ENCODE data around the gene TFAP2A.

The TFAP2A gene

DNA sequence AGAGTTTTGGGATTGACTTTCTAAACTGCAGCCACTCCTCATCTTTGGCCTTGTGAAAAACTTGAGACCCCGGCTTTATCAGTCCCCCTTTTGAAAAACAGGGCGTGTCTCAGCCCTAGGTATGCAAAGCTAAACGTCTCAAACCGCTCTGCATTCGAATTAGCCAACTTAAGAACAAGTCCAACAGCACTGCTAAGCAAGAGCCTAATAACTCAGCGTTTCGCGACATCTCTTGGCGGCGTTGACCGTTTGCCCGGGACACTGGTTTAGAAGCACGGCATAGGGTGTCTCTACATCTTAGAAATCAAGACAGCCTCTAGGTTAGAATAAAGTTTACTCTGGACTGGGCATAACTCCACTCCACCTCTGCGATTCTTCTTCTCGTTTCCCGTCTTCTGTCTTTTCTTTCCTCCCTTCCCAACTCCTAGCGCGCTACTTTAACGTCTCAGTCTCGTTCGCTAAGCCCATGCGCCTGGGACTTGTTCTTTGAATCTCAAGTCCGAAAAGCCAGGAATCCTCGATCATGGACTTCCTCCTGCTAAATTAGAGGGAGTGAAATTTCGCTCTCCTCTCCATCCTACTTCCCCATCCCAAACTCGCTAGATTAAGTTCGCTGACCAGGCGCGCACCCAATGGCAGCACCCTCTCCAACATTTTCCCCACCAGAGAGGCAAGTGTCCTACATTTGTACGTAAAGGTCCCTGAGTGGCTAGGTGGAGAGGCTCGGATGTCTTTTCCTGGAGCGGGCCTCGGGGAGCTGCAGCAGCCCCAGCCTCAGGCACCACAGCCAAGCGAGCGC, 10.5 kb upstream of the TFAP2A start:
- no peak overlapping the region for H3K9ac ChIP-seq (ENCODE audit: low read depth, low read length)
- H3K4me3 ChIP-seq (ENCODE audit: low read length) = peak overlapping the region; percentile 65

DNA sequence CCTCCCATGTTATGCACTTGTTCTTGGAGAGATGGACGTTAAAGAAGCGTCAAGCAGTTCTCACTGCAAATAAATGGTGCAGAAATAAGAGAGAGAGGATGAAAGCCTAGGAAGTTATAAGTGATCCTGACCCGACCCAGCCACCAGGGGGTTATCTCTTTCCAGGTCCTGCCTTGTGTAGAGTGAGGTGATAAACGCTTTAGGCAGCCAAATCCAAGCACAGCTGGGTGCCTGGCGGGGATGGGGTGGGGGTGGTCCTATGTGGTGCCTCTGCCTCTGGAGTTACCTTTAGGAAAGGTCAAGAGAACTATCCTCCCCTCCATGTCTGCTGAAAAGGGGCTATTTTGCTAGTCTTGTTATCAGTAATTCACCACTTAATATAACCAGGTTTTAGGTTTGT, 9.2 kb upstream of the TFAP2A start:
- Histone ChIP-seq H3K27me3 (ENCODE audit: insufficient read depth, low read length) (peaks cover 100% of the 10 kb centered on the region), H3K27ac (ENCODE audit: low read length) (no peak overlapping the region)

More for the DNA sequence above, 10.5 kb upstream of the TFAP2A start:
- Histone ChIP-seq H3K36me3 (ENCODE audit: insufficient read depth, low read depth, low read length) (no peaks in the 10 kb centered on the region), H3K27me3 (ENCODE audit: insufficient read depth, low read length) (peaks cover 100% of the 10 kb centered on the region), H3K9me3 (ENCODE audit: insufficient read depth, low read depth, low read length) (peaks cover 8% of the 10 kb centered on the region; the same call in 1 of the 2 replicates), H3K27ac (ENCODE audit: low read length) (no peak overlapping the region), H3K4me1 (ENCODE audit: insufficient read depth, low read length) (peaks cover 3% of the 10 kb centered on the region; the same call in 1 of the 2 replicates)

DNA sequence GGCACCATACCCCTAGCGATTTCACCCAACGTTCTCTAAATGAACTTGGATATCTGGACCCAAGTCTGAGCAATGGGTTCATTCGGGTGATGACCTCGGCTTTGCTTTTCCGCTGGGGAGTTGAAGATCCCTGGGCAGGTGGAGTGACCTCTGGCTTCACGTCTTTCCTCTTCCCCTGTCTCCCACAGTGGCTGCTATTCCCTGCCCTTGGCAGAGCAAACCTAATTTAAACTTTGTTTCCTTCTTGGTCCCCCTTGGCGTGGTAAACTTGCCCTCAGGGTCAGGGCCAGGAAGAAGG, 7.8 kb upstream of the TFAP2A start:
- Histone ChIP-seq H3K4me3 (ENCODE audit: low read length) (no peak overlapping the region), H3K4me1 (ENCODE audit: insufficient read depth, low read length) (peaks cover 6% of the 10 kb centered on the region), H3K9me3 (ENCODE audit: insufficient read depth, low read depth, low read length) (peaks cover 16% of the 10 kb centered on the region; the same call in 1 of the 2 replicates), H3K36me3 (ENCODE audit: insufficient read depth, low read depth, low read length) (no peaks in the 10 kb centered on the region), H3K27ac (ENCODE audit: low read length) (no peak overlapping the region), H3K9ac (ENCODE audit: low read depth, low read length) (no peak overlapping the region), H3K27me3 (ENCODE audit: insufficient read depth, low read length) (peaks cover 100% of the 10 kb centered on the region)

More for the DNA sequence above, 9.2 kb upstream of the TFAP2A start:
- Histone ChIP-seq H3K36me3 (ENCODE audit: insufficient read depth, low read depth, low read length) (no peaks in the 10 kb centered on the region), H3K4me1 (ENCODE audit: insufficient read depth, low read length) (no peaks in the 10 kb centered on the region; the same call in 1 of the 2 replicates), H3K4me3 (ENCODE audit: low read length) (no peak overlapping the region), H3K9me3 (ENCODE audit: insufficient read depth, low read depth, low read length) (peaks cover 11% of the 10 kb centered on the region; the same call in 1 of the 2 replicates), H3K9ac (ENCODE audit: low read depth, low read length) (no peak overlapping the region)

DNA sequence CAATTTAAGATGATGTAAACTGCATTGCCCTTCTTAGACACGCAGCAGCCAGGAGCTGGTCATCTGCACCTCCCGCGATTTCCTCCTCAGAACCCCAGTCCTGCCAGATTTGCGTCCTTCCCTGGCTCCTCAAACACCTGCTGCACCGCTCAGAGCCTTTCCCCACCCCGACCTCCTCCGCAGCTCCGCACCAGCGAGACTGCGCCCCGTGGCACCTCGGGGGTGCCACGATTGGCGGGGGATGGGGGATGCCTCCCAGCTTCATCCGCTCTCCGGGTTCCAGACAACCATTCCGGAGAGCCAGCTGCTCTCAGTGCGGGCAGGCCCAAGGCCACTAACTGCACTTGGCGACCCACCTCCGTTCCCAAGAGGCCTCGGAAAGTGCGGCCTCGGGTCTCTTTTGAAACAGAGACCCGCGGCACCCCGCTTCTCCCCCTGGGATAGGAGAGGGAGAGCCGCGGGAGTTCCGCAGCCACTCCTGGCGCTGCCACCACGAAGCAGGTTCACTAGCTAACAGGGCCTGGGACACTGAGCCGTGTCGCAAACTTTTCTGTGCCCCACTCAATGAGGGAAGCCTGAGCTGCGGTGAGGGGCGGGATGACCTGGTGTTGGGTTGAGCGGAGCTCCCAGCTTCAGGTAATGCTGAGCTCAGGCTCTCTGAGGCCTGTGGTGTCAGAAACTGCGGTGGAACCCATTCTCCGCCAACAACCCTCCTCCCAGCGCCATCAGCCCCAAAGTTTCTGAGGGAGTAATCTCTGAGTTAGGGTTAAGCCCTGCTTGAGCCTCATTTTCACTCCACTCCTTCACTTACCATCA, 7.3 kb upstream of the TFAP2A start:
- Histone ChIP-seq H3K27ac (ENCODE audit: low read length) (no peak overlapping the region), H3K36me3 (ENCODE audit: insufficient read depth, low read depth, low read length) (no peaks in the 10 kb centered on the region), H3K4me3 (ENCODE audit: low read length) (no peak overlapping the region), H3K9ac (ENCODE audit: low read depth, low read length) (no peak overlapping the region), H3K9me3 (ENCODE audit: insufficient read depth, low read depth, low read length) (peaks cover 16% of the 10 kb centered on the region; the same call in 1 of the 2 replicates), H3K27me3 (ENCODE audit: insufficient read depth, low read length) (peaks cover 100% of the 10 kb centered on the region), H3K4me1 (ENCODE audit: insufficient read depth, low read length) (peaks cover 7% of the 10 kb centered on the region)

DNA sequence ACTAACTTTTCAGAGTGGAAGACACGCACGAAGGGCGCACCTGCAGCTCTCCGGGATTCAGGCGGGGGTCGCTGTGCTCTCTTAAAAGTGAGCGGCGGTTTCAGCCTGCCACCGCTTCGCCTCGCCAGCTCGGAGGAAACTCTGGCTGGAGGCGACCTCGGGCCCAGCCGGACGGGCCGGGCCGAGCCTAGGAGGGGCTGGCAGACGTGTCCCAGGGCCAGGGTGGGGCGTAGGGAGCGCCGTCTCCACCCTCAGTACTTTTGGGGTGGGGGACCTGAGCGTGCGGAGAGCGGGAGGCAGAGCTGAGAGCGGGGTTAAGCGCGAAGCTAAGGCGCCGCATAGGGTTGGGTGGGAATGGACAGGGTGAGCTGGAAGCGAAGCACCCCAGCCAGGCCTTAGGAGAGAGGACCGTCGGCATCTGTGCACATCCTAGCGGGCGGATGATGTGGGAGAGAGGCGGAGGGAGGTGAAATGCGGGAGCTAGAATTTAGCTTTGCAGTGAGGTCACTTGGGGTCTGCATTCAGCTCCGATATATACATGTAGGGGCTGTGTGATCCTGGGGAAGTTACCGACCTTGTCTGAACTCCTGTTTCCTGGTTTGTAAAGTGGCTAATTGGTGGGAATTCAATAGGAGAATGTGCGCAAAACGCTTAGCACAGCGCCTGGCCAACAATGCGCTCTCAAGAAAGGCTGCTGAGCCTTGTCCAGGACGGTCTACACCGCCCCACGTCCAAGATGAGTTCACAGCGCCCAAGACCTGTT, 6.5 kb upstream of the TFAP2A start:
- Histone ChIP-seq H3K9ac (ENCODE audit: low read depth, low read length) (no peak overlapping the region), H3K9me3 (ENCODE audit: insufficient read depth, low read depth, low read length) (peaks cover 16% of the 10 kb centered on the region; the same call in 1 of the 2 replicates), H3K27me3 (ENCODE audit: insufficient read depth, low read length) (peaks cover 100% of the 10 kb centered on the region), H3K4me3 (ENCODE audit: low read length) (no peak overlapping the region; the same call in 1 of the 2 replicates), H3K4me1 (ENCODE audit: insufficient read depth, low read length) (peaks cover 11% of the 10 kb centered on the region), H3K27ac (ENCODE audit: low read length) (no peak overlapping the region), H3K36me3 (ENCODE audit: insufficient read depth, low read depth, low read length) (no peaks in the 10 kb centered on the region)

DNA sequence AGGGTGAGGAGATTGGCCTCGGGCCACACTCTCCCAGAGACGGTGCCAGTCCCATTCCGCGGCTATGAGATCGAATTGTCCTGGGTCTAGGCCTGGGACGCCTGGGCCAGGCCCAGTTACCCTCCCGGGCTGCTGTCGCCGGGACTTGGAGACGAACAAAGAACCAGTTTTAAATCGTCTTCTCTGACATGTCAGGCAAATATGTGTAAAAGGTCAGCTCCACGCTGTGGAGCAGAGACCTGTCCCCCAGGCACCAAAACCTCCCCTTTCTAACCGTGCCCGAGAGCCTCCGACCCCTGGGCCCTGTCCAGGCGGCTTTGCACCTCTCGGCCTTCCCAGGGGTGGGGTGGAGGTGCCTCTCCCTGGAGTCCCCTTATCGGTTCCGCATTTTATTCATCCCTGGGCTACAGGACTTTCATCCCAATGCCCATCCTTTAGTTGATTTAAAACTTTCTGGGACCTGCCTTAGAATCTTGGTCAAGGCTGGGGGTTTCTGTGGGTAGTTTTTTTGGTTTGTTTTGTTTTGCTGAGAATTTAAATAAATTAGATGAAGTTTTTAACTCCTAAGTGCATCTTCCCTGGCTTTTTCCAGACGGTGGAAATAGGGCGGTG, 5.8 kb upstream of the TFAP2A start:
- H3K36me3 ChIP-seq (ENCODE audit: insufficient read depth, low read depth, low read length) = no peaks in the 10 kb centered on the region
- no peak overlapping the region for H3K27ac ChIP-seq (ENCODE audit: low read length)
- peaks cover 15% of the 10 kb centered on the region for H3K4me1 ChIP-seq (ENCODE audit: insufficient read depth, low read length)
- H3K9ac ChIP-seq (ENCODE audit: low read depth, low read length) = no peak overlapping the region
- H3K27me3 ChIP-seq (ENCODE audit: insufficient read depth, low read length) = peaks cover 100% of the 10 kb centered on the region
- peaks cover 16% of the 10 kb centered on the region; the same call in 1 of the 2 replicates for H3K9me3 ChIP-seq (ENCODE audit: insufficient read depth, low read depth, low read length)
- H3K4me3 ChIP-seq (ENCODE audit: low read length) = no peak overlapping the region

DNA sequence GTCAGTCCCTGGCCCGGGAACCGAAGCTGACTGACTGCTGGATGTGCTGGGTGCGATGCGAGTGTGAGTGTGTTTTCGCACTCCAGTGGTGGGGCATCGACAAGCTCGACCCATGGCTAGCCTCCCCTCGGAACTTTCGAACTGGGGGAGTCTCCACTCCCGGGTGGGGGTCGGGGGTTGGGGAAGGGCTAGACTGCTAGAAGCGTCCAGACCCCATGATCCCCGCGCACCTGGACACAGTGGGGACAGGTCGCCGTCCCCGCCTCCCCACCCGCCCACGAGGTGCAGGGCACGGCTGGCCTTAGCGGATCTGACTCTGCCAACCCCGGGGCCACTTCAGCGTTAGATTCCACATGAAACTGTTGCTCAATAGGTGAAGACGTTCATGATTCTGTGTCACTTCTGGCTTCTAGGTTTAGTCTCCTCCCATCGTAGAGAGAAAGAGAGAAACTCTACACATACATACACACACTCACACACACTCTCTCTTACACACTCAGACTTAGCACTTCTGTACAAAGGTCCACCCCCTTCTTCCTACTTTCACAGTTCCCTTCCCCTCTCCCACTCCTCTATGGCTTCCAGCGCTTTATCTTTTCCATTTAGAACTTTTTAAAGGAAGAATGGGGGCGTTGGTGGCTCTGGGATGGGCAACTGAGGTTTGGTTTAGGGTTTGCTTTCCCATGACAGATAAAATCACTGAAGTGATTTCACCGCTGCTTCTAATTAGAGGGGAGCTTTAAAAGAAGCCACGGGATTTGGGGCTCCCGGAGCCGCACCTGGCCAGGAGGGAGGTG, 5.1 kb upstream of the TFAP2A start:
- Histone ChIP-seq H3K36me3 (ENCODE audit: insufficient read depth, low read depth, low read length) (no peaks in the 10 kb centered on the region), H3K27me3 (ENCODE audit: insufficient read depth, low read length) (peaks cover 100% of the 10 kb centered on the region)

DNA sequence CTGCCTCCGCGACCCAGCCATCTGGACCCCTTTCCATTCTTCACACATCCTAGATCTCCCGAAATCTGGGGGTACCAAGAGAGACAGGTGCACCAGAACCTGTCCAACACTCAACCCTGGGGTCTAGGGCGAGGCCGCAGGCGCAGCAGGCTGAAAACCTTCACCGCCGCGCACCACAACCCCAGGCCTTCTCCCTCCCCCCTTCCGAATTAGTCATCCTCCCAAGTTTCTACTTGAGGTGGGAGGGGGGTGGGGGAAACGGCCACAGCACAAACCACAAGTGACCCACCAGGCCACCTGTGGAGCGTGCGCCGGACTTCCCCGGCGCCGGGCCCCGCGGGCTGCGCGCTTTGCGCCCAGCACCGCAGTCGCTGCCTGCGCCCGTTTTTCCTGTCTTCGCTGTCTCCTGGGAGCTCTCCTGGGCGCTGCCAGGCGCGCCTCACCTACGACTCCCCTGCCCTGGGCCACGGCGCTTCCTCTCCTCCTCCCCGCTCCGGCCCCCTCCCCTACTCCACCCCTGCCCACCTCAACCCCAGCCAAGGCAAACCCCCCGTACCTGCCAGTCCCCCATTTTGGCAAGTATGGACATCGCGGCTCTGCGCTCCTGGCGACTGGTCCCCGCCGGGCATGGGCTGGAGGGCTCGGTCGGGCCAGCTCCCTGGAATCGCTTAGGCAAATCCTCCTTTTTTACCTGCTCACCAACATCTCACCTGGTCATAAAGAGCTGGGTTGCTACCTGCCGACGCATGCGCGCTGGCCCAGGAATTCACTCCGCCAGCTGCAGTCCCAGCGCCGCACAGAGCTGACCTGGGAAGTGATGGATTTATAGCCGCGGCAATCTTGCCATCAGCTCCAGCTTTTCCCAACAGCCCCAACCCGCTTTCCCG, 4.2 kb upstream of the TFAP2A start:
- Histone ChIP-seq H3K4me3 (ENCODE audit: low read length) (peak overlapping the region; percentile 43), H3K4me1 (ENCODE audit: insufficient read depth, low read length) (peaks cover 15% of the 10 kb centered on the region), H3K27me3 (ENCODE audit: insufficient read depth, low read length) (peaks cover 100% of the 10 kb centered on the region)

More for the DNA sequence above, 5.1 kb upstream of the TFAP2A start:
- Histone ChIP-seq H3K27ac (ENCODE audit: low read length) (no peak overlapping the region), H3K9ac (ENCODE audit: low read depth, low read length) (no peak overlapping the region), H3K4me1 (ENCODE audit: insufficient read depth, low read length) (peaks cover 15% of the 10 kb centered on the region), H3K9me3 (ENCODE audit: insufficient read depth, low read depth, low read length) (peaks cover 16% of the 10 kb centered on the region; the same call in 1 of the 2 replicates), H3K4me3 (ENCODE audit: low read length) (peak overlapping the region; percentile 43)

DNA sequence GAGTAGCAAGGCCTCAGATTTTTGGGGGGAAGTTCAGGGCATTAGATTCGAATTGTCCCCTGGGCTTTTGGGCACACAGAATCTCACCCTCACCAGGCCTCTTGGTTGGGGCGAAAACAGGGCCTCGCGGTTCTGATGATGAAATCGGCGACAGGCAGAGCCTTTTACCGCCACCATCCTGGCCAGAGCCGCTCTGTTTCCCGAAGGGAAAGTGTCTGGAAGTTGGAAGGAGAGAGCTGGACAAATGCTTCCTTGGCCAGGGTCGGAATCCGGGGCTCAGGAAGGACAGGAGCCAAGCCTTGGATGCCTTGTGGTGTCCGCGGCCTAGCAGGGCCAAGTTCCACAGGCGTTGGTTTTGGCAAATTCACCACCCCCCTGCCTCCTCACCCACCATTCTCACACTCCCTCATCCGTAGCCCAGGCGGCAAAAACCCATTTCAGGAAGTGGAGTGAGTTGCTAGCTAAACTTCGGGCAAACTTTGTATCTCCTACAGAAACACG, 3.5 kb upstream of the TFAP2A start:
- H3K27me3 ChIP-seq (ENCODE audit: insufficient read depth, low read length) = peaks cover 100% of the 10 kb centered on the region
- H3K4me1 ChIP-seq (ENCODE audit: insufficient read depth, low read length) = peaks cover 15% of the 10 kb centered on the region
- H3K27ac ChIP-seq (ENCODE audit: low read length) = no peak overlapping the region
- no peak overlapping the region for H3K9ac ChIP-seq (ENCODE audit: low read depth, low read length)
- H3K9me3 ChIP-seq (ENCODE audit: insufficient read depth, low read depth, low read length) = peaks cover 16% of the 10 kb centered on the region; the same call in 1 of the 2 replicates
- H3K36me3 ChIP-seq (ENCODE audit: insufficient read depth, low read depth, low read length) = no peaks in the 10 kb centered on the region
- peak overlapping the region; percentile 43 for H3K4me3 ChIP-seq (ENCODE audit: low read length)

More for the DNA sequence above, 4.2 kb upstream of the TFAP2A start:
- H3K27ac ChIP-seq (ENCODE audit: low read length) = no peak overlapping the region
- peaks cover 16% of the 10 kb centered on the region; the same call in 1 of the 2 replicates for H3K9me3 ChIP-seq (ENCODE audit: insufficient read depth, low read depth, low read length)
- no peaks in the 10 kb centered on the region for H3K36me3 ChIP-seq (ENCODE audit: insufficient read depth, low read depth, low read length)
- H3K9ac ChIP-seq (ENCODE audit: low read depth, low read length) = no peak overlapping the region
